Measurements from ENCODE around the gene IL17RC. TPM values are rescaled to one million over a fixed set of nuclear protein-coding genes. Genes with fewer than 3 reads are reported as not detected.

IL17RC gene
- total RNA-seq, 1 donor from 2014 or later = 52.2 TPM

DNA sequence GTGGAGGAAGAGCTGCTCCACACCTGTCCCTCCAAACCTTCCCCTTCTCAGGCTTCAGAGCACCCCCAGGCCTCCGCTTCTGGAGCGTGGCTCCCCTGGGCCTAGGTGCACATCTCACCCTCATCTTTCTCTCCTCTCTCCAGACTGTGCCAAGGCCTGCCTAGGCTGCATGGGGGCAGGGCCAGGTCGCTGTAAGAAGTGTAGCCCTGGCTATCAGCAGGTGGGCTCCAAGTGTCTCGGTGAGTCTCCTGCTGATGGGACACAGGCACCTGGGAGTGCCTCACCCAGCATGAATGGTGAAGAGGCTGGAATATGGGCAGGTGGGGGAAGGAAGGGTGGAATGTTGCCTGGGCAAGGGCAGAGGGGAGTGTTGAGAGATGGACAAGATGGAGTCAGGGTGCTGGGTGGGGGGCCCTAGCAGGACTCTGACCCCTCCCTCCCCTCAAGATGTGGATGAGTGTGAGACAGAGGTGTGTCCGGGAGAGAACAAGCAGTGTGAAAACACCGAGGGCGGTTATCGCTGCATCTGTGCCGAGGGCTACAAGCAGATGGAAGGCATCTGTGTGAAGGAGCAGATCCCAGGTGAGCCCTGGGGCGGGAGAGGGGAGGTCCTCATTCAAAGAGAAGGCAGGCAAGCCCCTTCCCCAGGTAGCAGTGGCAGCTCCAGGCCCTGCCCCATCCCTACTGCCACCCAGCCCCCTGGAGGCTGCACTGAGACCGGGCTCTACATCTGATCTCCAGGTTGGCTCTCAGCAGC is 26.2 kb downstream of the IL17RC start:
- DNase-seq (ENCODE audit: low spot score) (no peak), ATAC-seq (no peak)

DNA sequence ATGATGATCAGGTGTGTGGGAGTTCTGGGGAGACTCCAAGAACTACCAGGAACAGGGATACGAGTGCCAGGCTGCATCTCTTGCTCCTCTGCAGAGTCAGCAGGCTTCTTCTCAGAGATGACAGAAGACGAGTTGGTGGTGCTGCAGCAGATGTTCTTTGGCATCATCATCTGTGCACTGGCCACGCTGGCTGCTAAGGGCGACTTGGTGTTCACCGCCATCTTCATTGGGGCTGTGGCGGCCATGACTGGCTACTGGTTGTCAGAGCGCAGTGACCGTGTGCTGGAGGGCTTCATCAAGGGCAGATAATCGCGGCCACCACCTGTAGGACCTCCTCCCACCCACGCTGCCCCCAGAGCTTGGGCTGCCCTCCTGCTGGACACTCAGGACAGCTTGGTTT is 27.4 kb downstream of the IL17RC start:
- ATAC-seq (no peak), DNase-seq (ENCODE audit: low spot score) (no peak)

DNA sequence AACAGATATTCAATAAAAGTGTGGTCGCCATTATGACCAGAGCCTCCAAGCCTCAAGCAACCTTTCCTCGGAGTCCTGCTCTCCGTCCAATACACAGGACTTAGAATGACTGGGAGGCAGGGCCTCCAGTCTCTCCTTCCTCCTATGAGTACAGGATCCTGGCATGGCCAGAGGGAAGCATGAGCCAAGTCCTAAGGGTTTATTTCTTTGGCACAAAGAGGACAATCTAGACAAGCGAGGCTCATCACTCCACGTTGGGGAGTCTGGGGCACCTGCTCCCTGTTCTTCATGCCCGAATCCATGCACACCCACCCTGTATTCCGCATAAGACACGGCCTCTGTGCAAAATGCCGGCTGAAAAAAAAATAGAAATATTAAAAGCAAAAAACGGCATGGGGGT is 28.5 kb downstream of the IL17RC start:
- ATAC-seq (no peak), DNase-seq (ENCODE audit: low spot score) (no peak)

- DNase-seq (ENCODE audit: low spot score) = peak; percentile 85
- ATAC-seq = peak; percentile 88
These were observed 29.5 kb downstream of the IL17RC start for GRCh38 chr3:9946112-9947024.

DNA sequence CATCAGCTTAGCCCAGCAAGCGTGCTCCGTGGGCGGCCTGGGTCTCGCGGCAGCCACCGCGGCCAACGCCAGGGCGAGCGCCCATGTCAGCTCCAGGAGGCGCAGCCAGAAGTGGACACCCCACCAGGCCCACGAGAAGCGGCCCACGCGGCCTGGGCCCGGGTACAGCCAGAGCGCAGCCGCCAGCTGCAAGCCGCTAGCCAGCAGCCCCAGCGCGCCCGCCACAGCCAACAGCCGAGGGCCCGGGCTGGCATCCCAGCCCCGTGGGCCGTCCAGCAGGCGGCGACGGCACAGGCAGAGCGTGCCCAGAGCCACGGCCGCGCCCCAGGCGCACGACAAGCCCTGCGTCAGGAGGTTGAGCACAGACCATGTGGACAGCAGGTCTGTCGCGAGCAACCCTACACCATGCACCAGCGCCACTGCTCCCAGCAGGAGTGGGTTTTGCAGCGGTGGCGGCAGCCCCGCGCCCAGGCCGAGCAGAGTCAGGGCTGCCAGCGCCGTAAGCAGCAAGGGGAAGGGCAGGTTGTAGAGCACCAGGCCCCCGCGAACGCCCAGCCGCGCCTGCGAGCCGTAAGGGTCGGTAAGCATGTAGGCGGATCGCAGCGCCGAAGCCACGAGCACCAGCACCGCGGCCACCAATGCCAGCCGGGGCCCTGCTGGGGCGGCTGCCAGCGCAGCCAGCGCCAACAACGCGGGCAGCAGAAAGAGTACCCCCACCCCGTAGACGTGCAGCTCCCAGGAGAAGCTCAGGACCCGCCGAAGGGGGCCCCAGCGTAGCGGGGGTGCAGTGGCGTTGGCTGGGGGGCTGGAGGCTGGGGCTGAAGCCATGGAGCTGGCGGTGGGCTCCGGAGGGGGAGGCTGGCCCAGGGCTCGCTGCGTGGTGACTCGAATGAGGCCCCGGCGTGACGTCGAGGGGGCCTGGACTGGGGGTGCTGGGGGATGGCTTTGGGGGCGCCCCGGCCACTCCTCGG is 30.4 kb downstream of the IL17RC start:
- peak; percentile 84 for DNase-seq (ENCODE audit: low spot score)
- ATAC-seq = peak; percentile 89

GRCh38 chr3:9948586-9948985 is 31.7 kb downstream of the IL17RC start:
- ATAC-seq (no peak), DNase-seq (ENCODE audit: low spot score) (no peak)

DNA sequence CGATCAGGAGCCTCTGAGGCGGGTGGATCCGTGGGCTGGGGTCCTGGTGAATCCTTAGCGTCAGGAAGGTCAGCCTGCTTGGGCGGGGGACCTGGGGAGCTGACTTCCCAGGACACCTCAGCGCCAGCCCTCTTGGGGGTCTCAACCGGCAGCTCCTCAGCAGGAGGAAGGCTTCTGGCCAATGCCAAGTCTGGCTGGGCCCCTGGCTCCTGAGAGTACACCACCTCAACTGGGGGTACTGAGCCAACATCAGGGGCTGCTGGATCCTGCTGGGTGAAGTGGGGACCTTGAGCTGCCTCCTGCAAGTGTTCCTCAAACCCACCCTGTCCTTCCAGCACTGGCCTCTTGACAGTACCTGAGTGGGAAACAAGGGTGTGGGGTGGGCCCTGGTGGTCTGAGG is 32.2 kb downstream of the IL17RC start:
- DNase-seq (ENCODE audit: low spot score) = no peak
- ATAC-seq = no peak

DNA sequence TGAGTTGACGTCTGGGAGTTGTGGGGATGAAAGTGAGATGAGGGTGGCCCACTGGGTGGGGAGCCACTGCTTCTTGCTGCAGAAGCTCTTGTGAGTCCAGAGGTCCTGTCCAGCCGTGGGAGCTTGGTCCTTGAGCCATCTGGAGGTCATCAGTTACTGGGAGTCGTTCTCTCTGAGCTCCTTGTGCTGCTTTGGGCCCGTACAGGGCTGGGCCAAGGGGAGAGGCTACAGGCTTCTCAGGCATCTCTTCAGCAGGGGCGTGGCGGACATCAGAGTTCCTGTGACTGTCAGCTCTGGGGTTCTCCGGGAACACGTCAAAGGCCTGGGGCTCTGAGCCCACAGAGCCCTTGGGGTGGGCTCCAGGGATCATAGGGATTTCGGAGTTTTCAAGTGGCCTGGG is 32.7 kb downstream of the IL17RC start:
- DNase-seq (ENCODE audit: low spot score) (no peak), ATAC-seq (no peak)

- ATAC-seq (no peak), DNase-seq (ENCODE audit: low spot score) (no peak)
These were observed 34.2 kb downstream of the IL17RC start for GRCh38 chr3:9951126-9951525.

GRCh38 chr3:9951598-9951961 is 34.7 kb downstream of the IL17RC start:
- no peak for DNase-seq (ENCODE audit: low spot score)

DNA sequence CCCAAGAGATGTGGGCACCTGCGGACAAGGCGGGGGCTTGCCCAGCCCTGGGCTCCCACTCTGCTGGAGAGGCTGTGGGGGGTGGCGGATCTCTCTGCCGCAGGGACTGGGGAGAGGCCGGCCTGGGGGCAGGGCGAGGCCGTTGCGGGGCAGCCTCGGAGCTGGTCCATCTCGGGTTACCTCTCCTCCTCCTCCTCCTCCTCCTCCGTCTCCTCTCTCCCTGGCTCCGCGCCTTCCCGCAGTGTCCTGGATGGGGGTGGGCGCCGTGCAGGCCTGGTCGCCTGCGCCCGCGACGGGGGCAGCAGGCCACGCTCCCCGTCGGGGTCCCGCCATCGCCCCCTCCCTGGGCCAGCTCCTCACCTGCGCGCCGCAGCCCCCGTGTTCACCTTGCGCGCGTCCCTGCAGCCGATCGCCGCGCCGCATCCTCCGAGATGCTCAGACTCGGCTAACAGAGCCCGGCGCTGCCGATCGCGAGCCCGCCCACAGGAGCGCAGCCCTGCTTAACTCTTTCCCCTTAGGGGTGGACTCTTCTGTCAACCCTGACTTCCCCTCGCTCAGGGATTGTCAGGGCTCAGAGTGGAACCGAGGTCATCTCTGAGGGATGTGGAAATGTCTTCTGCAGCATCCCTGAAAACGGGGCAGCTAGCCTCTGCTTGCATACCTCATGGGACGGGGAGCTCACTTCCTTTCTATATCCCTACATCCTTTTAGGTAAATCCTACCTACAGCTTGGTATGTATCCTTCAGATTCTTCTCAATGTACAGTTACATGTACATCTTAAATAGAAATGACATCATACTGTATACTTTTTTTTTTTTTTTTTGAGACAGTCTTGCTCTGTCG is 35.3 kb downstream of the IL17RC start, which contains the start of gene PRRT3:
Gene PRRT3 (minus strand): TSS at position 447 of the 844 bp plus-strand sequence. CDS start 2,293 bp downstream, outside the sequence.
- no peak for DNase-seq (ENCODE audit: low spot score)

More at GRCh38 chr3:9951598-9951961, 34.7 kb downstream of the IL17RC start:
- no peak for ATAC-seq

DNA sequence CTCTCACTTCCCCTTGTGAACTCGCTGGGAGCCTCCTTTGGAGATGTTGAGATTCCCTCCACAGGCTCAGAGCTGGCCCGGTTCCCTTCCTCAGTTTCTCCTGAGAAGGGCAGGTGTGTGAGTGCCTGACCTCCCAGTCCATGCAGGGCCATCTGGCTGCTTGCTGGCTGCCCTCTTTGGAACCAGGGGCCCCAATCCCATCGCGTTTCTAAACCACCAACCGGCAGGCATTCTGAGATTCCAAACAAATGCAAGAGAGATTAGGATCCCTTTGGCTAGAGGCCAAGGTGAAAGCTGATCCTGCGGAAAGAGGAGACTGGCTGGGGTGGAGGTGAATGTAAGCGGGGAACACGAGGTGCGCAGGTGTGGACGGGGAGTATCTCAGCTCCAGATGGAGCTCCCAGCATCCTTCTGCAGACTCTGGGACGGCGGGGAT is 38.2 kb downstream of the IL17RC start:
- DNase-seq (ENCODE audit: low spot score) (no peak), ATAC-seq (peak; percentile 15)

More for the DNA sequence above, 35.3 kb downstream of the IL17RC start, which contains the start of gene PRRT3:
- ATAC-seq = no peak

GRCh38 chr3:9955611-9956352 is 38.9 kb downstream of the IL17RC start:
- DNase-seq (ENCODE audit: low spot score) (no peak), ATAC-seq (peak; percentile 93)

- no peak for ATAC-seq
- DNase-seq (ENCODE audit: low spot score) = no peak
These were observed 40.3 kb downstream of the IL17RC start for GRCh38 chr3:9957214-9957613.

DNA sequence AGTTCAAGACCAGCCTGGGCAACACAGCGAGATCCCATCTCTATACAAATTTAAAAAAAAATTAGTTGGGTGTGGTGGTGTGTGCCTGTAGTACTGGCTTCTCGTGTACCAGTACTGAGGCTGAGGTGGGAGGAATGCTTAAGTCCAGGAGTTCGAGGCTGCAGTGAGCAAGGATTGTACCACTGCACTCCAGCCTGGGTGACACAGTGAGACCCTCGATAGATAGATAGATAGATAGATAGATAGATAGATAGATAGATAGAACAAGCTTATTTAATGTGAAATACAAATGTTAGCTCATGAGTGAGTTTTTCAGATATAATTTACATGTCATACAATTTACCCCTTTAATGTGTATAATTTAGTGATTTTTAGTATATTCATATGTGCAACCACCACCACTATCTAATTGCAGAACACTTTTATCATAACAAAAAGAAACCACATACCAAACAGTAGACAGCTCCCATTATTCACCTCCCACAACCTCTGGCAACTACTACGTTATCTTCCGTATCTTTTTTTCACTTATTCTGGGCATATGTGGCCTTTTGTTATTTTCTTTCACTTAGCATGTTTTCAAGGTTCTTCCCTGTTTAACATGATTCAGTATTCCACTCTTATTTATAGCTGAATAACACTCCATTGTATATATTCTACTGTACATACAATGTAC is 48.4 kb downstream of the IL17RC start:
- DNase-seq (ENCODE audit: low spot score) (no peak), ATAC-seq (no peak)

DNA sequence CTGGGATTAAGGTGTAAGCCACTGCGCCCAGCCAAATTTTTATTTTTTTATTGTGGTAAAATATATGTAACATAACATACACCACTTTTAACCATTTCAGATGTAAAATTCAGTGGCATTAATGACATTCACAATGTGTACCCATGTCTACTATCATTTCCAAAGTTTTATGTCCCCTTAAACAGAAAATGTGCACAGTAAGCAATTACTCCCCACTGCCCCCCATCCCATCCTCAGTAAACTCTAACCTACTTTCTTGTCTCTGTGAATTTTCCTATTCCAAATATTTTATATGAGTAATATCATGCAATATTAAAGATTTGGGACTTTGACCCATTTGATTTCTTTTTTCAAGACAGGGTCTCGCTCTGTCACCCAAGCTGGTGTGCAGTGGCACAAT is 49.9 kb downstream of the IL17RC start:
- DNase-seq (ENCODE audit: low spot score) (no peak), ATAC-seq (no peak)

GRCh38 chr3:9969632-9970019 is 52.7 kb downstream of the IL17RC start:
- ATAC-seq (no peak), DNase-seq (ENCODE audit: low spot score) (no peak)

GRCh38 chr3:9970020-9970652 is 53.2 kb downstream of the IL17RC start:
- DNase-seq (ENCODE audit: low spot score) (no peak), ATAC-seq (no peak)
